Lower leg skin (tissue), 3 donors: ENCODE measurements around the gene ARID3B.

Source experiments
- CTCF ChIP-seq, 3 donors: fragments of 450-650 bp; IDR thresholded peaks; one replicate each; pipeline ENCODE4 v1.5.1; 2016; ENCODE audit warnings: antibody characterized with exemption in 3 of 3, mild to moderate bottlenecking in 3 of 3, moderate library complexity in 2 of 3
- POLR2A ChIP-seq, 2 donors: fragments of 450-650 bp; IDR thresholded peaks; one replicate each; pipeline ENCODE4 v1.6.1; 2016 to 2017; ENCODE audit warnings: antibody characterized with exemption in 2 of 2, mild to moderate bottlenecking in 1 of 2, moderate library complexity in 1 of 2

- TF ChIP-seq CTCF (IDR thresholded peaks at IDR 0.05): no peak
- no peak for TF ChIP-seq POLR2A (IDR thresholded peaks at IDR 0.05)
Observed at GRCh38 chr15:74631087-74631385, 90.0 kb downstream of the ARID3B start.
